ENCODE results near the gene PCNX2.

GRCh38 chr1:233016798-233017197, 278.7 kb downstream of the PCNX2 start:
- TF ChIP-seq CTCF (IDR thresholded peaks at IDR 0.05), result no peak
- no peak for TF ChIP-seq EP300 (IDR thresholded peaks at IDR 0.05)

Measured in stomach (tissue), 4 donors.